Stomach (tissue), 9 donors: ENCODE measurements around the gene ABCA5. TPM values are rescaled to one million over a fixed set of nuclear protein-coding genes. Genes with fewer than 3 reads are reported as not detected.
A peak's percentile ranks its signal among the peaks of the same experiment; 100 is the strongest.

Experiments
- DNase-seq, 2 donors: peaks; one replicate each; pipeline versions ENCODE4 v3.0.0 to v3.0.0-alpha.2; 2013 to 2019
- H3K27ac ChIP-seq, 5 donors: fragments of 200-600 bp in 4 of 5; sonication (generic) in 4 of 5; one replicate each; pipeline ENCODE4 v1.5.1; 2013 to 2019; ENCODE audit warnings: mild to moderate bottlenecking in 1 of 5, moderate library complexity in 1 of 5
- H3K27me3 ChIP-seq, 3 donors: fragments of 200-600 bp; sonication (generic); one replicate each; pipeline ENCODE4 v1.5.1; 2017 to 2019; ENCODE audit warnings: mixed run types in 1 of 3
- H3K36me3 ChIP-seq, 4 donors: fragments of 200-600 bp; sonication (generic); 1 replicate in 3 of 4; 2 replicates in 1 of 4; pipeline ENCODE4 v1.5.1; 2016 to 2019
- H3K4me1 ChIP-seq, 4 donors: fragments of 200-600 bp; sonication (generic); one replicate each; pipeline ENCODE4 v1.5.1; 2016 to 2019
- H3K4me3 ChIP-seq, 4 donors: fragments of 200-600 bp; sonication (generic) in 3 of 4; one replicate each; pipeline ENCODE4 v1.5.1; 2016 to 2019; ENCODE audit warnings: mild to moderate bottlenecking in 1 of 4
- H3K9me3 ChIP-seq, 4 donors: fragments of 200-600 bp; sonication (generic); one replicate each; pipeline ENCODE4 v1.5.1; 2016 to 2019
- EP300 ChIP-seq: sonication (generic); formaldehyde crosslinking; IDR thresholded peaks from one replicate; pipeline ENCODE4 v1.6.1; 2017; ENCODE audit warnings: antibody characterized with exemption
- POLR2A ChIP-seq, 4 donors: fragments of 450-650 bp; IDR thresholded peaks; one replicate each; pipeline ENCODE4 v1.6.1; 2016; ENCODE audit warnings: antibody characterized with exemption in 4 of 4, control low read depth in 2 of 4, mild to moderate bottlenecking in 1 of 4, moderate library complexity in 1 of 4
- POLR2AphosphoS5 ChIP-seq, 3 donors: sonication (generic); formaldehyde crosslinking; IDR thresholded peaks; one replicate each; pipeline ENCODE4 v1.6.1; 2016; ENCODE audit warnings: antibody characterized with exemption in 3 of 3
- WGBS, 5 donors: extraction: QIAGEN DNeasy Blood & Tissue Kit in 3 of 5; methylation state at CpG; one replicate each; pipeline versions ENCODE4 v1.1.5 to v1.1.7; 2013 to 2018; 5-methylcytosine and 5-hydroxymethylcytosine counted together
- intact Hi-C: fragments of 100-400 bp; cut with DNase I; formaldehyde crosslinking; loops from one replicate; pipeline ENCODE4 v1.15.1; 2023; ENCODE audit warnings: low total_unique reads
- polyA plus RNA-seq, 3 donors: library from polyadenylated mRNA; stranded (reverse); fragments of 200-250 nt; gene quantifications; one replicate each; pipeline ENCODE4 v1.2.3, GENCODE V29; 2013
- total RNA-seq, 5 donors: library from RNA; depleted of rRNA; stranded (reverse); fragments of >200 nt; gene quantifications; one replicate each; pipeline versions ENCODE4 v1.1.0 to v1.2.3, GENCODE V29; 2014 to 2016
- TF ChIP-seq, protein P1 (sequence below), 7 experiments: fragments of 450-650 bp in 4 of 7; fragments of 200-600 bp in 3 of 7; sonication (generic) in 3 of 7; IDR thresholded peaks; one replicate each; pipeline ENCODE4 v1.5.1; 2016 to 2019; ENCODE audit warnings: antibody characterized with exemption in 7 of 7, control low read depth in 2 of 7, mild to moderate bottlenecking in 1 of 7
- donor health status: healthy with polysubstance abuse.
- donor health status: Bipolar disorder and iron deficiency.
- donor health status: healthy.

Gene ABCA5
- total and polyA plus RNA-seq, 8 donors, result 2.1 to 80.1 (median 29.7) TPM

DNA sequence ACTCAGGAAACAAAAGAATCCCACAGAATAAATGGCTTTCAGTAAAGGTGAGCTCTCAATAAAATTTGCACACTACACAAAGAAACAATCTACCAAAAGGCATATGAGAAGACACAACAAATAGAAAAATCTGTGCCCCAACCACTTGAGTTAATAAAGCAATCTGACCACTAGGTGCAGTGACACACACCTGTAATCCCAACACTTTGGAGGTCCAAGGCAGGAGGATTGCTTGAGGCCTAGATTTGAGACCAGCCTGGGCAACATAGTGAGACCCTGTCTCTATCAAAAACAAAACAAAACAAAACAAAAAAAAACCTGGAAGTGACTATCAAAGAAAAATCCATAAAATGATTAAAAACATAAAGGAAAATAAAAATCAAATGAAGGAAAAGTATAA, 9.6 kb upstream of the ABCA5 start:
- H3K27ac ChIP-seq, result no peak overlapping the region
- intact Hi-C loops, result loop anchor here (5.0 kb wide), 1 partner anchor 186 kb away; no protein-coding TSS in a partner anchor
- DNase-seq, result no peak
- no peaks in the 10 kb centered on the region for H3K27me3 ChIP-seq
- no peaks in the 10 kb centered on the region for H3K4me1 ChIP-seq
- no peaks in the 10 kb centered on the region for H3K36me3 ChIP-seq
- TF ChIP-seq POLR2A (IDR thresholded peaks at IDR 0.05) (no peak), EP300 (no peak), POLR2AphosphoS5 (IDR thresholded peaks at IDR 0.05) (no peak)
- TF ChIP-seq, protein P1, sequence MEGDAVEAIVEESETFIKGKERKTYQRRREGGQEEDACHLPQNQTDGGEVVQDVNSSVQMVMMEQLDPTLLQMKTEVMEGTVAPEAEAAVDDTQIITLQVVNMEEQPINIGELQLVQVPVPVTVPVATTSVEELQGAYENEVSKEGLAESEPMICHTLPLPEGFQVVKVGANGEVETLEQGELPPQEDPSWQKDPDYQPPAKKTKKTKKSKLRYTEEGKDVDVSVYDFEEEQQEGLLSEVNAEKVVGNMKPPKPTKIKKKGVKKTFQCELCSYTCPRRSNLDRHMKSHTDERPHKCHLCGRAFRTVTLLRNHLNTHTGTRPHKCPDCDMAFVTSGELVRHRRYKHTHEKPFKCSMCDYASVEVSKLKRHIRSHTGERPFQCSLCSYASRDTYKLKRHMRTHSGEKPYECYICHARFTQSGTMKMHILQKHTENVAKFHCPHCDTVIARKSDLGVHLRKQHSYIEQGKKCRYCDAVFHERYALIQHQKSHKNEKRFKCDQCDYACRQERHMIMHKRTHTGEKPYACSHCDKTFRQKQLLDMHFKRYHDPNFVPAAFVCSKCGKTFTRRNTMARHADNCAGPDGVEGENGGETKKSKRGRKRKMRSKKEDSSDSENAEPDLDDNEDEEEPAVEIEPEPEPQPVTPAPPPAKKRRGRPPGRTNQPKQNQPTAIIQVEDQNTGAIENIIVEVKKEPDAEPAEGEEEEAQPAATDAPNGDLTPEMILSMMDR (IDR thresholded peaks at IDR 0.05), result no peak
- no peak overlapping the region for H3K4me3 ChIP-seq
- no peaks in the 10 kb centered on the region for H3K9me3 ChIP-seq

DNA sequence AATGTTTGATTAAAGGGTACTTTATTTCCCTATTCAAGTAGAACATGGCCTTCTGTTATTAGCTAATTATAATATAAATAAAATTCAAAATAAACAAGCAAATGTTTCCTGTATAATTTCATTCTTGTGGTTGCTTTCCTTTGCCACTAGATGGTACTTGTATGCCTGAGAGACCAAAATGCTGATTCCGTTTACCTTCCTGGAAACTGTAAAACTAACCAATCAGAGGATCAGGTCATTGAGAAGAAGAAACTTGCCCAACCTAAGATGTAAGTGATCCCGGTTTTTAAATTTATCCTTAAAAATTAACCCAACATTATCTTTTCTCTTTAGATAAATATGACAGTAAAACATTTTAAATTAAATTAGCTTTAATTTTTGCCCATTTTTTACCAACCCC, 8.1 kb upstream of the ABCA5 start:
- intact Hi-C loops, result loop anchor here (5.0 kb wide), 1 partner anchor 187 kb away; no protein-coding TSS in a partner anchor
- peak in 1 of 2 donors; percentile 51 for DNase-seq
- Histone ChIP-seq H3K27ac (no peak overlapping the region), H3K27me3 (no peaks in the 10 kb centered on the region), H3K9me3 (no peaks in the 10 kb centered on the region), H3K36me3 (no peaks in the 10 kb centered on the region), H3K4me3 (no peak overlapping the region), H3K4me1 (no peaks in the 10 kb centered on the region)
- no peak for TF ChIP-seq POLR2AphosphoS5 (IDR thresholded peaks at IDR 0.05)
- TF ChIP-seq, protein P1 (IDR thresholded peaks at IDR 0.05), result peak in 5 of 7 experiments; percentile 18 to 55 (median 44)
- 4 to 12% (median 9%) methylated on average over 2 of the region's 2 CpGs for WGBS, 5 donors

DNA sequence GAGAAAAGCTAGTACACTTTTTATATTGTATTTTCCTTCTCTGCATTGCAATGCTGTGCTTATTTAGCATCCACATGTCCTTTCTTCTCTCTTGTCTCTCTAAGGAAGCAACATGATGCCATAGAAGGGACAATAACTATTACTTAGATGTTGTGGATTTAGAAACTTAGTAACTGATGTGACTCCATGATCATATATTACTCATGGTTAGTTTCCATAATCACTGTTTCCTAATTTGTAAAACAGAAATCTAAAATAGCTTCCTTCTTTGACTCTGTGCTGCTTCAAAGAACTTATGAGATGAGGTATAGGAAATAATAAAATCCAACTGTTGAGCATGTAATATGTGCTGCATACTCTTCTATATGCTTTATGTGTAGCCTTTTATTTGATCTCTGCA, 6.6 kb upstream of the ABCA5 start:
- H3K9me3 ChIP-seq, result no peaks in the 10 kb centered on the region
- H3K27ac ChIP-seq, result no peak overlapping the region
- DNase-seq, result no peak
- TF ChIP-seq POLR2AphosphoS5 (IDR thresholded peaks at IDR 0.05) (no peak), POLR2A (IDR thresholded peaks at IDR 0.05) (no peak)
- TF ChIP-seq, protein P1 (IDR thresholded peaks at IDR 0.05), result no peak
- H3K27me3 ChIP-seq, result no peaks in the 10 kb centered on the region
- intact Hi-C loops, result no loop called here
- H3K4me3 ChIP-seq, result no peak overlapping the region
- no peaks in the 10 kb centered on the region for H3K4me1 ChIP-seq
- no peaks in the 10 kb centered on the region for H3K36me3 ChIP-seq

DNA sequence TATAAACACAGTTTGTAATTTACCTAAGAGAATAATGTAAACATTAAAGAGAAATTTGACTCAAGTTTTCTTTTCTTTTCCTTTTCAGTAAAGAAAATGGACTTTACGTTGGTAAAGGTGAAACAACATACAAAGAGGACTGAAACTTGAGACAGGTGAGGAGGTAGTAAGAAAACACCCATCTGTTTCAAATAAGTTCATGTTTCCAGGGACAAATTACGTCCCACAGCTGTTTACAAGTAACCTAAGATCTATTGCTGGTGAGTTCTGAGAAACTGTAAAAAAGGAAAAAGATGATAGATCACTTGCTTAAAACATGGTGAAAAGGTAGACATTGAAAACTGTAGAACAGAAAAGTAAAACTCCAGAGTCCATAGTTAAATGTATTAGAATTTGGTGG, 4.8 kb upstream of the ABCA5 start:
- no peaks in the 10 kb centered on the region for H3K36me3 ChIP-seq
- no peak overlapping the region for H3K27ac ChIP-seq
- H3K4me1 ChIP-seq, result peaks cover 5 to 8% (median 5%) of the 10 kb centered on the region in 4 donors
- DNase-seq, result no peak
- H3K4me3 ChIP-seq, result no peak overlapping the region
- no peaks in the 10 kb centered on the region for H3K27me3 ChIP-seq
- intact Hi-C loops, result no loop called here
- 62 to 79% (median 70%) methylated on average over 2 of the region's 2 CpGs for WGBS, 5 donors
- no peaks in the 10 kb centered on the region for H3K9me3 ChIP-seq
- TF ChIP-seq POLR2A (IDR thresholded peaks at IDR 0.05), result no peak
- TF ChIP-seq, protein P1 (IDR thresholded peaks at IDR 0.05), result no peak
- TF ChIP-seq EP300, result no peak
- TF ChIP-seq POLR2AphosphoS5 (IDR thresholded peaks at IDR 0.05), result no peak
